GM12878 (cell line): ENCODE data around the gene SLC41A1. TPM values are rescaled to one million over a fixed set of nuclear protein-coding genes. Genes with fewer than 3 reads are reported as not detected.

Experiments used
- BCL3 ChIP-seq: IDR thresholded peaks from 2 replicates; pipeline ENCODE4 v1.6.1; 2011; ENCODE audit warnings: borderline replicate concordance, low read depth, mild to moderate bottlenecking, moderate library complexity, low read length; ENCODE audit not compliant: insufficient read depth, poor library complexity, severe bottlenecking
- BMI1 ChIP-seq: fragments of 450-650 bp; IDR thresholded peaks from 2 replicates; pipeline ENCODE4 v1.6.1; 2016; ENCODE audit warnings: mild to moderate bottlenecking, moderate library complexity, borderline replicate concordance
- CREM ChIP-seq: IDR thresholded peaks from 2 replicates; pipeline ENCODE4 v1.6.1; 2014; ENCODE audit warnings: antibody characterized with exemption, low read depth
- E4F1 ChIP-seq: fragments of 450-650 bp; IDR thresholded peaks from 2 replicates; pipeline ENCODE4 v1.6.1; 2018; ENCODE audit warnings: borderline replicate concordance, mild to moderate bottlenecking; ENCODE audit not compliant: partially characterized antibody
- EED ChIP-seq: sonication (generic); IDR thresholded peaks from 2 replicates; pipeline ENCODE4 v1.6.1; 2016; ENCODE audit warnings: antibody characterized with exemption, low read depth
- EGR1 ChIP-seq, 2 experiments: IDR thresholded peaks; 1 replicate in 1 of 2; 2 replicates in 1 of 2; pipeline ENCODE4 v1.6.1; 2011 to 2012; ENCODE audit warnings: low read depth in 2 of 2, low read length in 2 of 2, borderline replicate concordance in 1 of 2, mild to moderate bottlenecking in 1 of 2, moderate library complexity in 1 of 2
- ESRRA ChIP-seq: IDR thresholded peaks from 2 replicates; pipeline ENCODE4 v1.6.1; 2012; ENCODE audit warnings: mild to moderate bottlenecking, low read length, improper control_type of control experiment
- FOXM1 ChIP-seq: IDR thresholded peaks from 2 replicates; pipeline ENCODE4 v1.6.1; 2012; ENCODE audit warnings: low read depth, mild to moderate bottlenecking, inconsistent platforms, low read length, moderate library complexity
- JUNB ChIP-seq: IDR thresholded peaks from 2 replicates; pipeline ENCODE4 v1.6.1; 2016; ENCODE audit warnings: antibody characterized with exemption, mild to moderate bottlenecking
- KAT2A ChIP-seq: conservative IDR thresholded peaks from 2 replicates; pipeline ENCODE4 v1.6.1; 2011; ENCODE audit warnings: low read depth, low read length; ENCODE audit not compliant: control insufficient read depth
- KDM1A ChIP-seq: fragments of 200-600 bp; sonication (generic); IDR thresholded peaks from 2 replicates; pipeline ENCODE4 v1.6.1; 2016; ENCODE audit warnings: borderline replicate concordance
- MEF2B ChIP-seq: fragments of 450-650 bp; IDR thresholded peaks from 2 replicates; pipeline ENCODE4 v1.6.1; 2018; ENCODE audit warnings: mild to moderate bottlenecking, moderate library complexity; ENCODE audit not compliant: partially characterized antibody, poor library complexity, severe bottlenecking
- NFIC ChIP-seq: IDR thresholded peaks from 2 replicates; pipeline ENCODE4 v1.6.1; 2012; ENCODE audit warnings: low read depth, mild to moderate bottlenecking, inconsistent platforms, low read length, moderate library complexity
- NR2F1 ChIP-seq: fragments of 450-650 bp; conservative IDR thresholded peaks from 2 replicates; pipeline ENCODE4 v1.6.1; 2017; ENCODE audit warnings: mild to moderate bottlenecking
- POLR2A ChIP-seq: IDR thresholded peaks from 2 replicates; pipeline ENCODE4 v1.6.1; 2011; ENCODE audit warnings: low read depth, mild to moderate bottlenecking, low read length
- POLR2AphosphoS5 ChIP-seq: IDR thresholded peaks from 2 replicates; pipeline ENCODE4 v1.6.1; 2011; ENCODE audit warnings: mild to moderate bottlenecking, low read length, inconsistent platforms
- RFX5 ChIP-seq: IDR thresholded peaks from 2 replicates; pipeline ENCODE4 v1.6.1; 2011; ENCODE audit warnings: low read depth, low read length, improper control_type of control experiment
- SRF ChIP-seq, 2 experiments: IDR thresholded peaks; 2 replicates each; pipeline ENCODE4 v1.6.1; 2011; ENCODE audit warnings: low read depth in 2 of 2, low read length in 2 of 2, mild to moderate bottlenecking in 1 of 2, moderate library complexity in 1 of 2
- TCF12 ChIP-seq: IDR thresholded peaks from 2 replicates; pipeline ENCODE4 v1.6.1; 2011; ENCODE audit warnings: low read depth, mild to moderate bottlenecking, low read length
- ZBTB11 ChIP-seq: fragments of 450-650 bp; formaldehyde crosslinking; IDR thresholded peaks from 2 replicates; pipeline ENCODE4 v1.5.0; 2022; ENCODE audit warnings: mild to moderate bottlenecking, missing genetic modification characterization
- ZSCAN29 ChIP-seq: fragments of 450-650 bp; IDR thresholded peaks from 2 replicates; pipeline ENCODE4 v1.6.1; 2017; ENCODE audit warnings: mild to moderate bottlenecking, moderate library complexity
- polyA plus RNA-seq, 11 experiments: library from polyadenylated mRNA; depleted of rRNA in 4 of 11; unstranded in 6 of 11; stranded (reverse) in 5 of 11; fragments of >200 nt; fragmentation: Nextera tagmentation in 4 of 11; fragmentation: Illumina TruSeq in 1 of 11; extraction: Ambion mirVana in 4 of 11; extraction: Trizol in 1 of 11; gene quantifications; 1 replicate in 1 of 11; 2 replicates in 10 of 11; pipeline versions ENCODE4 v1.2.1 to v1.2.3, GENCODE V29; 2011 to 2016; ENCODE audit warnings: inconsistent platforms in 2 of 11, missing spikeins in 2 of 11, low read depth in 1 of 11
- total RNA-seq, 4 experiments: library from RNA; depleted of rRNA in 3 of 4; stranded (reverse); fragments of >200 nt in 3 of 4; fragmentation: Illumina TruSeq in 1 of 4; extraction: Trizol in 1 of 4; gene quantifications; 2 replicates each; pipeline versions ENCODE4 v1.2.1 to v1.2.3, GENCODE V29; 2013 to 2021
- TF ChIP-seq, protein P1 (sequence below): IDR thresholded peaks from 2 replicates; pipeline ENCODE4 v1.6.1; 2012; ENCODE audit warnings: low read depth, low read length, improper control_type of control experiment
- TF ChIP-seq, protein P2 (sequence below): IDR thresholded peaks from 2 replicates; pipeline ENCODE4 v1.6.1; 2012; ENCODE audit warnings: low read depth, low read length, improper control_type of control experiment

Gene SLC41A1
- total and polyA plus RNA-seq, 10 of the 15 experiments (the other 5 are each of a cell fraction or from before 2014, with no cell fraction given) = 0.13 to 11.3 (median 0.42) TPM

GRCh38 chr1:205772607-205773032 is 40.4 kb downstream of the SLC41A1 start (continued):
- TF ChIP-seq ZBTB11 (CRISPR knock-in tag) (no peak), SRF (IDR thresholded peaks at IDR 0.05; ENCODE audit: low read depth in 2 of 2, low read length in 2 of 2) (no peak), KDM1A (no peak), POLR2A (no peak), BCL3 (no peak), TCF12 (no peak), E4F1 (no peak), JUNB (peak; percentile 66), ZSCAN29 (no peak), FOXM1 (peak; percentile 88), EGR1 (IDR thresholded peaks at IDR 0.05; ENCODE audit: borderline replicate concordance in 1 of 2, low read depth in 2 of 2, low read length in 2 of 2) (no peak), EED (peak; percentile 73), NR2F1 (no peak), CREM (peak; percentile 49; the same call in 1 of the 2 replicates), KAT2A (no peak), RFX5 (no peak), ESRRA (no peak), POLR2AphosphoS5 (no peak), NFIC (peak; percentile 87), BMI1 (peak; percentile 61; the same call in 1 of the 2 replicates), MEF2B (peak; percentile 59)
- TF ChIP-seq, protein P1, sequence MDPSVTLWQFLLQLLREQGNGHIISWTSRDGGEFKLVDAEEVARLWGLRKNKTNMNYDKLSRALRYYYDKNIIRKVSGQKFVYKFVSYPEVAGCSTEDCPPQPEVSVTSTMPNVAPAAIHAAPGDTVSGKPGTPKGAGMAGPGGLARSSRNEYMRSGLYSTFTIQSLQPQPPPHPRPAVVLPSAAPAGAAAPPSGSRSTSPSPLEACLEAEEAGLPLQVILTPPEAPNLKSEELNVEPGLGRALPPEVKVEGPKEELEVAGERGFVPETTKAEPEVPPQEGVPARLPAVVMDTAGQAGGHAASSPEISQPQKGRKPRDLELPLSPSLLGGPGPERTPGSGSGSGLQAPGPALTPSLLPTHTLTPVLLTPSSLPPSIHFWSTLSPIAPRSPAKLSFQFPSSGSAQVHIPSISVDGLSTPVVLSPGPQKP = no peak
- TF ChIP-seq, protein P2, sequence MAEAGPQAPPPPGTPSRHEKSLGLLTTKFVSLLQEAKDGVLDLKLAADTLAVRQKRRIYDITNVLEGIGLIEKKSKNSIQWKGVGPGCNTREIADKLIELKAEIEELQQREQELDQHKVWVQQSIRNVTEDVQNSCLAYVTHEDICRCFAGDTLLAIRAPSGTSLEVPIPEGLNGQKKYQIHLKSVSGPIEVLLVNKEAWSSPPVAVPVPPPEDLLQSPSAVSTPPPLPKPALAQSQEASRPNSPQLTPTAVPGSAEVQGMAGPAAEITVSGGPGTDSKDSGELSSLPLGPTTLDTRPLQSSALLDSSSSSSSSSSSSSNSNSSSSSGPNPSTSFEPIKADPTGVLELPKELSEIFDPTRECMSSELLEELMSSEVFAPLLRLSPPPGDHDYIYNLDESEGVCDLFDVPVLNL = no peak
